Neural cell (in vitro differentiated cells): ENCODE measurements around the gene RAPGEFL1.

Experiments used
- CTCF ChIP-seq: fragments of 450-650 bp; IDR thresholded peaks from 2 replicates; pipeline ENCODE4 v1.5.1; 2014; ENCODE audit warnings: antibody characterized with exemption, mild to moderate bottlenecking, moderate library complexity; ENCODE audit not compliant: poor library complexity, severe bottlenecking
- EZH2 ChIP-seq: fragments of 200-600, 300-800 bp; shearing (Covaris generic), sonication (generic); IDR thresholded peaks from 2 replicates; pipeline ENCODE4 v1.6.1; 2014; ENCODE audit warnings: antibody characterized with exemption, low read length, borderline replicate concordance, mild to moderate bottlenecking; ENCODE audit not compliant: insufficient read depth, poor library complexity, severe bottlenecking
- MXI1 ChIP-seq: fragments of 450-650 bp; conservative IDR thresholded peaks from 2 replicates; pipeline ENCODE4 v1.6.1; 2014; ENCODE audit warnings: antibody characterized with exemption, mild to moderate bottlenecking; ENCODE audit not compliant: poor library complexity, severe bottlenecking
- POLR2AphosphoS5 ChIP-seq: IDR thresholded peaks from 2 replicates; pipeline ENCODE4 v1.6.1; 2012
- REST ChIP-seq: IDR thresholded peaks from 2 replicates; pipeline ENCODE4 v1.6.1; 2012; ENCODE audit warnings: borderline replicate concordance
- SMC3 ChIP-seq: fragments of 450-650 bp; conservative IDR thresholded peaks from 2 replicates; pipeline ENCODE4 v1.6.1; 2014; ENCODE audit warnings: antibody characterized with exemption, mild to moderate bottlenecking, moderate library complexity; ENCODE audit not compliant: poor library complexity
- TAF1 ChIP-seq: IDR thresholded peaks from 2 replicates; pipeline ENCODE4 v1.6.1; 2012; ENCODE audit warnings: low read depth

DNA sequence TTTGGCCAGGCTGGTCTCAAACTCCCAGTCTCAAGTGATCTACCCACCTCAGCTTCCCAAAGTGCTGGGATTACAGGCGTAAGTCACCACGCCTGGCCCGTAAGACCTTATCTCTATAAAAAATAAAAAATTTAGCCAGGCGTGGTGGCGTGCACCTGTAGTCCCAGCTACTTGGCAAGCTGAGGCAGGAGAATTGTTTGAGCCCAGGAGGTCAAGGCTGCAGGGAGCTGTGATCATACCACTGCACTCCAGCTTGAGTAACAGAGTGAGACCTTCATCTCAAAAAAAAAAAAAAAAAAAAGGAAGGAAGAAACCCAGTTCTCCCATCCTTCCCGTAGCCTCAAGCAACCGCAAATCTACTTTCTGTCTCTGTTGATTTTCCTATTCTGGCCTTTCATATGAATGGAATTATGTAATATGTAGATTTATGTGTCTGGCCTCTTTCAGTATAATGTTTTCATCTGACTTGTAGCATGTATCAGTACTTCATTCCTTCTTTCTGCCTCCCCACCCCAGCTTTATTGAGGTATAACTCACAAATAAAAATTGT lies 25.8 kb upstream of the RAPGEFL1 start:
- no peak for TF ChIP-seq CTCF
- no peak for TF ChIP-seq EZH2
- no peak for TF ChIP-seq SMC3
- no peak for TF ChIP-seq MXI1
- no peak for TF ChIP-seq POLR2AphosphoS5
- TF ChIP-seq REST = no peak
- TF ChIP-seq TAF1 = no peak
